Loucy (cell line): ENCODE data around the gene DGAT2.

Source experiments
- H2AFZ ChIP-seq: fragments of 200-600 bp; sonication (generic); 2 replicates; pipeline ENCODE4 v1.6.0; 2016; ENCODE audit warnings: antibody characterized with exemption, mild to moderate bottlenecking, low read length, moderate library complexity
- H3F3A ChIP-seq: fragments of 200-600 bp; 2 replicates; pipeline ENCODE4 v1.6.0; 2016; ENCODE audit warnings: antibody characterized with exemption, low read depth, mild to moderate bottlenecking
- H3K27me3 ChIP-seq: fragments of 200-600 bp; sonication (generic); 2 replicates; pipeline ENCODE4 v1.6.1; 2014; ENCODE audit warnings: low read length, mild to moderate bottlenecking; ENCODE audit not compliant: insufficient read depth, poor library complexity, severe bottlenecking
- H3K36me3 ChIP-seq: fragments of 200-600 bp; sonication (generic); 2 replicates; pipeline ENCODE4 v1.6.1; 2016; ENCODE audit warnings: low read length; ENCODE audit not compliant: insufficient read depth
- H3K4me1 ChIP-seq: fragments of 200-600 bp; sonication (generic); 2 replicates; pipeline ENCODE4 v1.5.1; 2014; ENCODE audit warnings: low read length, mild to moderate bottlenecking; ENCODE audit not compliant: insufficient read depth, poor library complexity, severe bottlenecking
- H3K4me2 ChIP-seq: fragments of 200-600 bp; sonication (generic); 2 replicates; pipeline ENCODE4 v1.6.0; 2014; ENCODE audit warnings: antibody characterized with exemption, low read length, low read depth, mild to moderate bottlenecking; ENCODE audit not compliant: poor library complexity, severe bottlenecking
- H3K4me3 ChIP-seq: fragments of 200-600 bp; sonication (generic); 2 replicates; pipeline ENCODE4 v1.5.1; 2014; ENCODE audit warnings: low read length, mild to moderate bottlenecking, mixed read lengths; ENCODE audit not compliant: poor library complexity, severe bottlenecking
- H3K79me2 ChIP-seq: fragments of 200-600 bp; sonication (generic); 2 replicates; pipeline ENCODE4 v1.6.1; 2014; ENCODE audit warnings: low read length; ENCODE audit not compliant: insufficient read depth
- H3K9ac ChIP-seq: fragments of 200-600 bp; sonication (generic); 2 replicates; pipeline ENCODE4 v1.6.0; 2014; ENCODE audit warnings: mild to moderate bottlenecking, low read depth, low read length, moderate library complexity; ENCODE audit not compliant: poor library complexity, severe bottlenecking
- H3K9me2 ChIP-seq: fragments of 200-600 bp; sonication (generic); replicated peaks from 2 replicates; pipeline ENCODE4 v1.6.1; 2016; ENCODE audit warnings: low read depth, low read length, mixed read lengths
- H3K9me3 ChIP-seq: fragments of 200-600 bp; sonication (generic); 2 replicates; pipeline ENCODE4 v1.6.1; 2014; ENCODE audit warnings: mild to moderate bottlenecking, antibody characterized with exemption, low read length, low read depth; ENCODE audit not compliant: insufficient read depth
- H4K20me1 ChIP-seq: fragments of 200-600 bp; sonication (generic); 2 replicates; pipeline ENCODE4 v1.6.0; 2014; ENCODE audit warnings: antibody characterized with exemption, low read length, mild to moderate bottlenecking; ENCODE audit not compliant: insufficient read depth, poor library complexity, severe bottlenecking
- CTCF ChIP-seq: fragments of 200-600 bp; sonication (generic); conservative IDR thresholded peaks from 2 replicates; pipeline ENCODE4 v1.5.1; 2014; ENCODE audit warnings: mild to moderate bottlenecking, antibody characterized with exemption, low read length
- EZH2phosphoT487 ChIP-seq: fragments of 200-600 bp; IDR thresholded peaks from 2 replicates; pipeline ENCODE4 v1.6.1; 2018; ENCODE audit warnings: antibody characterized with exemption, mild to moderate bottlenecking, moderate library complexity, borderline replicate concordance

Gene DGAT2

GRCh38 chr11:75734491-75735180 lies 33.9 kb upstream of the DGAT2 start:
- no peaks in the 10 kb centered on the region for H3K9me2 ChIP-seq
- no peaks in the 10 kb centered on the region for H3K27me3 ChIP-seq
- H3K9me3 ChIP-seq, result no peaks in the 10 kb centered on the region
- no peak overlapping the region for H3K4me3 ChIP-seq
- H3K79me2 ChIP-seq, result no peaks in the 10 kb centered on the region
- no peaks in the 10 kb centered on the region for H3K4me1 ChIP-seq
- no peaks in the 10 kb centered on the region for H3F3A ChIP-seq
- no peak overlapping the region for H3K9ac ChIP-seq
- TF ChIP-seq CTCF (no peak), EZH2phosphoT487 (no peak)
- H3K4me2 ChIP-seq, result no peak overlapping the region
- no peaks in the 10 kb centered on the region for H3K36me3 ChIP-seq
- H4K20me1 ChIP-seq, result no peaks in the 10 kb centered on the region
- H2AFZ ChIP-seq, result no peak overlapping the region

DNA sequence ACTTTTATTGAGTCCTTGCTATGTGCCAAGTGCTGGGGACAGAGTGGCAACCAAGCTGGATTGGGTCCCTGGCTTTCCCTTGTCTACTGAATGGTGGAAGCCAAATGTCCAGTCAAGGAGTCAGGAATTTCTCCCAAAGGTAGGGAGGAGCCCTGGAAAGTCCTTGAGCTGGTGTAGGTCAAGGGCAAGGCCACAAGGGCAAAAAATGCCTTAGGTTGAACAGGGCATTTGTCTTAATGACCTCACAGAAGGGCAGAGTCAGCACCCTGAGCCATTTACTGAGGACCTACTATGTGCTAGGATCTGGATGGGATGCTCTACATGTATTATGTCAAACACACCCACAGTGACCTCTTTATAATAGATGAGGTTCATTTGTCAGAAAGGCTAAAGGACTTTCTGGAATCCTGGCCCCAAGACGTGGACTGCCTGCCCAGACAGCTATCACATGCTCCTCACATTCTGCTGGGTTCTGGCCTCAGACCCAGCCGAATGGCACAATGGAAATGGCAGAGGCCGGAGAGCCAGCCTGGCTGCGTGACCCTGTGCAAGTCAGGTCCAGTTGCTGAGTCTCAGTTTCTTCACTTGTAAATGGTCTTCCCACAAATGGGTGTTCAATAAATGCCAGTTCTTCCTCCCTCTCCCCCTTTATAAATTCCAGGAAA lies 33.3 kb upstream of the DGAT2 start:
- no peaks in the 10 kb centered on the region for H3K9me3 ChIP-seq
- no peak for TF ChIP-seq CTCF
- TF ChIP-seq EZH2phosphoT487, result no peak
- no peaks in the 10 kb centered on the region for H3K4me1 ChIP-seq
- no peaks in the 10 kb centered on the region for H3K79me2 ChIP-seq
- H3K4me2 ChIP-seq, result no peak overlapping the region
- no peaks in the 10 kb centered on the region for H3F3A ChIP-seq
- H3K9me2 ChIP-seq, result no peaks in the 10 kb centered on the region
- no peaks in the 10 kb centered on the region for H3K36me3 ChIP-seq
- H3K9ac ChIP-seq, result no peak overlapping the region
- H2AFZ ChIP-seq, result no peak overlapping the region
- H3K4me3 ChIP-seq, result no peak overlapping the region
- no peaks in the 10 kb centered on the region for H4K20me1 ChIP-seq
- no peaks in the 10 kb centered on the region for H3K27me3 ChIP-seq

GRCh38 chr11:75737314-75737713 lies 31.3 kb upstream of the DGAT2 start:
- Histone ChIP-seq H3K9me3 (no peaks in the 10 kb centered on the region), H3F3A (no peaks in the 10 kb centered on the region), H3K36me3 (no peaks in the 10 kb centered on the region), H3K9me2 (no peaks in the 10 kb centered on the region), H3K9ac (no peak overlapping the region), H4K20me1 (no peaks in the 10 kb centered on the region), H3K79me2 (no peaks in the 10 kb centered on the region), H2AFZ (no peak overlapping the region), H3K27me3 (no peaks in the 10 kb centered on the region), H3K4me3 (no peak overlapping the region), H3K4me1 (no peaks in the 10 kb centered on the region), H3K4me2 (no peak overlapping the region)
- no peak for TF ChIP-seq CTCF
- no peak for TF ChIP-seq EZH2phosphoT487
